Measurements from ENCODE around the gene SGMS1. TPM values are rescaled to one million over a fixed set of nuclear protein-coding genes. Genes with fewer than 3 reads are reported as not detected.

The SGMS1 gene
- total RNA-seq, 6 experiments from 2014 or later, result 13.6 to 49.8 (median 20.0) TPM

DNA sequence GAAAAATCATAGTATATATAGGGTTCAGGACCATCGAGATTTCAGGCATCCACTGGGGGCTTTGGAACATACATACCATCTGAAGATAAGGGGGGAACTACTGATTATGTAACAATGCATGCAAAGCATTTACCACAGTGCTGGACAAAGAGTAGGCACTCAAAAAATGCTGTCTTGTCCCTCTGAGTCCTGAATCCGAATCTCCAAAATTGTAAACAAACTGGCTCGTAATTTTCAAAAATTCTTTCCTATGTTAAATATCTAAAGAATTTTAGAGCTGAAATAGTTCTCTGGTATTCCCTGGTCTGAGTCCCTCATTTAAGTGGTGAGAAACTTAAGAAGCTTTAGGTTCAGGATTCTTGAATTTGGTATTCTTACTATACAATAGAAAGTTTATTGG, 204.7 kb downstream of the SGMS1 start:
- intact Hi-C loops (cut with DNase I), result no loop called here
- H3K4me1 ChIP-seq, result peaks cover 0 to 34% (median 2%) of the 10 kb centered on the region in 4 donors
- ATAC-seq (no peak), DNase-seq (no peak)
- TF ChIP-seq, protein P1, sequence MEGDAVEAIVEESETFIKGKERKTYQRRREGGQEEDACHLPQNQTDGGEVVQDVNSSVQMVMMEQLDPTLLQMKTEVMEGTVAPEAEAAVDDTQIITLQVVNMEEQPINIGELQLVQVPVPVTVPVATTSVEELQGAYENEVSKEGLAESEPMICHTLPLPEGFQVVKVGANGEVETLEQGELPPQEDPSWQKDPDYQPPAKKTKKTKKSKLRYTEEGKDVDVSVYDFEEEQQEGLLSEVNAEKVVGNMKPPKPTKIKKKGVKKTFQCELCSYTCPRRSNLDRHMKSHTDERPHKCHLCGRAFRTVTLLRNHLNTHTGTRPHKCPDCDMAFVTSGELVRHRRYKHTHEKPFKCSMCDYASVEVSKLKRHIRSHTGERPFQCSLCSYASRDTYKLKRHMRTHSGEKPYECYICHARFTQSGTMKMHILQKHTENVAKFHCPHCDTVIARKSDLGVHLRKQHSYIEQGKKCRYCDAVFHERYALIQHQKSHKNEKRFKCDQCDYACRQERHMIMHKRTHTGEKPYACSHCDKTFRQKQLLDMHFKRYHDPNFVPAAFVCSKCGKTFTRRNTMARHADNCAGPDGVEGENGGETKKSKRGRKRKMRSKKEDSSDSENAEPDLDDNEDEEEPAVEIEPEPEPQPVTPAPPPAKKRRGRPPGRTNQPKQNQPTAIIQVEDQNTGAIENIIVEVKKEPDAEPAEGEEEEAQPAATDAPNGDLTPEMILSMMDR (IDR thresholded peaks at IDR 0.05), result no peak
- TF ChIP-seq POLR2A (IDR thresholded peaks at IDR 0.05), result no peak
- no peaks in the 10 kb centered on the region for H3K36me3 ChIP-seq
- no peaks in the 10 kb centered on the region for H3K27me3 ChIP-seq
- H3K27ac ChIP-seq, result no peak overlapping the region
- WGBS (ENCODE audit: insufficient coverage, low coverage, low lambda C conversion rate, missing lambda C conversion rate), result 42% methylated on average over 3 of the region's 3 CpGs
- no peak overlapping the region for H3K4me3 ChIP-seq
- H3K9me3 ChIP-seq, result no peaks in the 10 kb centered on the region

DNA sequence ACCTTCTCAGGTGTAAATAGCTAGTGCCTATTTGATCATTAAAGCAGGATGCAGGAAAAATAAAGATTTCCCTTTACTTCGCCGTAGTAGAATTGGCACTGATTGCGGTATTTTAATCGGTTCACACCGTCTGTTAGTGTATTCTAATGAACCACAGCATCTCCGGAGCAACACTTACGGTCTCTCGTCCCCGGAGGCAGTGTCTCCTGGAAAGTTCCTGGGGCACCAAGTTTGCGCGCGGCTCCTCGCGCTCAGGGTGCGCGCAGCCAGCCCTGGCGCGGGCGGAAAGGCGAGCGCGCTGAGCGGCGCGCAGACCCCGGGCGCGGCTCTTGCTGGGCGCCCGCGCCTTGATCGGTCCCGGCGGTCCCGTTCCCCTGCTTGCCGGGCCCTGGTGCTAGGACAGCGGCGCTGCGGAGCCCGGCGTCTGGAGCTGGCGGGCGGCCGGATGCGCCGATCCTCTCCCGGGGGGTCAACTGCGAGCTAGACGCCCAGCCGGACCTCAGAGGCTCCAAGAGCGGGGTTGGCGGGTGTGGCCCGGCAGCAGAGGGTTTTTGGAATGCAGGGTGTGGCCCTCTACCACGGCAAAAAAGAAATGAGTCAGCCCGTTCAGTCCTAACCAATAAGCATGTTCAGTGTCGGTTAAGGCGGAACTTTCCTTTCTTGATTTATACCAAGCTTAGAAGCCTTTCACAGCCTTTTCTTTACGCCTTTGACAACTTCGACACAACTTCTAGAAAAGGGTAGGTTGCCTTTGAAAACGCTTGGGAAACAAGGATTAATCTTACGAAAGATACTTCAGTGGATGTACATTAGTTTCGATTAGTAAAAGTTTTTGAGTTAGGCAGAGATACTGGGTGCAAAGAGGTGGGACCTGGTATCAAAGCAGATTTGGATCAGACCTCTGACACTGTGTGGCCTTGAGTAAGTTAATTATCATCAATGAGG, 205.6 kb downstream of the SGMS1 start:
- TF ChIP-seq, protein P1 (IDR thresholded peaks at IDR 0.05), result peak in 2 of 4 donors; percentile 4 to 16
- TF ChIP-seq POLR2A (IDR thresholded peaks at IDR 0.05), result peak; percentile 43
- ATAC-seq (peak; percentile 63 to 77 (median 74)), DNase-seq (peak; percentile 58 to 73 (median 71))
- H3K27me3 ChIP-seq, result no peaks in the 10 kb centered on the region
- WGBS (ENCODE audit: insufficient coverage, low coverage, low lambda C conversion rate, missing lambda C conversion rate), result under 1% methylated on average over 36 of the region's 62 CpGs
- no peaks in the 10 kb centered on the region for H3K36me3 ChIP-seq
- H3K4me1 ChIP-seq, result peaks cover 0 to 32% (median 0%) of the 10 kb centered on the region in 4 donors
- peak overlapping the region; percentile 85 to 86 (median 85) for H3K27ac ChIP-seq
- intact Hi-C loops (cut with DNase I), result no loop called here
- no peaks in the 10 kb centered on the region for H3K9me3 ChIP-seq
- peak overlapping the region; percentile 60 to 72 (median 72) for H3K4me3 ChIP-seq

DNA sequence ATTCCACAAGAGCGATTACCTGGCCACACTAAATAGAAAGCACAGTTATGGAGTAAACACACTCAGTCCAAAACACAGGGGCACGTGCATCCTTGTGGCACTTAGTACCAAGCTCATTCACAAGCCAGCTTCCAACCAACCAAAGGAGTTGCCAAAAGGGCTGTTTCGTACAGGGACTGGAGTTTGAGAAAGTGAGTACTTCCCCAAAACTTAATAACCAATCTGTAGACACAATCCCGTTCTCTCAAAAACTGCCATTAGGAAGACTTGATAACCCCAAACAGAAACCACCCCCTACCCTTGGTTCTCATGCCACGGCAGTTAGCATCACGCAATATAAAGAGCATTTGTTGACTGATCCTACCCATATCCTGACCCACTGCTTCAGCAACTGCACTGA, 206.3 kb downstream of the SGMS1 start:
- WGBS (ENCODE audit: insufficient coverage, low coverage, low lambda C conversion rate, missing lambda C conversion rate), result 7% methylated on average over 6 of the region's 6 CpGs
- H3K27ac ChIP-seq, result peak overlapping the region; percentile 85 to 86 (median 85)
- intact Hi-C loops (cut with DNase I), result no loop called here
- TF ChIP-seq, protein P1 (IDR thresholded peaks at IDR 0.05), result no peak
- no peak for TF ChIP-seq POLR2A (IDR thresholded peaks at IDR 0.05)
- ATAC-seq, result peak; percentile 45 to 64 (median 56)
- H3K4me3 ChIP-seq, result peak overlapping the region; percentile 60 to 72 (median 72)
- DNase-seq, result peak in 1 of 3 donors; percentile 59
- no peaks in the 10 kb centered on the region for H3K9me3 ChIP-seq
- peaks cover 0 to 36% (median 0%) of the 10 kb centered on the region in 4 donors for H3K4me1 ChIP-seq
- H3K36me3 ChIP-seq, result no peaks in the 10 kb centered on the region
- H3K27me3 ChIP-seq, result no peaks in the 10 kb centered on the region

DNA sequence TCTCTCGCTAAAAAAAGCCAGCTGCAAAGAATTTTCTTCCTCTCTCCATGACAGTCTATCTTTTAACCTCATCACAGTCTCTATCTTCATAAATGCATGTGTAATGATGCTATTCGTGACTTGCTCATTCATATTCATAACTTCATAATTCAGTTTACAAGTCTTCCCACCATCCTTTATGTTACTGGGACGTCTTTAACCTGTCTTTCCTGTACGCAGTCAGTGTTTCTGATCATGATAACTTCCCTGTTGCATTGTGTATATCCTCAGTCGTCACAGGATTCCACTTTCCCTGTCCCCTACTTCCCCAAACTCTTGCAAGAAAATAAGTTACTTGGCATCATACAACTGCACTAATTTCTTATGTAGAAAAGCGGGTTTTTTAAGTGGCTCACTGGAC, 206.9 kb downstream of the SGMS1 start:
- Histone ChIP-seq H3K27me3 (no peaks in the 10 kb centered on the region), H3K9me3 (no peaks in the 10 kb centered on the region), H3K4me3 (peak overlapping the region; percentile 60 to 72 (median 72)), H3K36me3 (no peaks in the 10 kb centered on the region), H3K27ac (peak overlapping the region; percentile 85 to 86 (median 85)), H3K4me1 (peaks cover 0 to 36% (median 0%) of the 10 kb centered on the region in 4 donors)
- no peak for DNase-seq
- TF ChIP-seq, protein P1 (IDR thresholded peaks at IDR 0.05), result no peak
- no peak for TF ChIP-seq POLR2A (IDR thresholded peaks at IDR 0.05)
- 22% methylated on average over 6 of the region's 6 CpGs for WGBS (ENCODE audit: insufficient coverage, low coverage, low lambda C conversion rate, missing lambda C conversion rate)
- intact Hi-C loops (cut with DNase I), result no loop called here
- peak in 2 of 4 donors; percentile 12 to 14 for ATAC-seq
